ENCODE measurements around the gene ABHD3. TPM values are rescaled to one million over a fixed set of nuclear protein-coding genes. Genes with fewer than 3 reads are reported as not detected.
"Not testable (repeated sequence)": the region's sequence is repeated elsewhere in the genome, so short reads cannot be mapped to it uniquely, and the experiment has no call there.

The ABHD3 gene
- total RNA-seq = 10 to 100 TPM; 24.7 to 27.5 TPM

DNA sequence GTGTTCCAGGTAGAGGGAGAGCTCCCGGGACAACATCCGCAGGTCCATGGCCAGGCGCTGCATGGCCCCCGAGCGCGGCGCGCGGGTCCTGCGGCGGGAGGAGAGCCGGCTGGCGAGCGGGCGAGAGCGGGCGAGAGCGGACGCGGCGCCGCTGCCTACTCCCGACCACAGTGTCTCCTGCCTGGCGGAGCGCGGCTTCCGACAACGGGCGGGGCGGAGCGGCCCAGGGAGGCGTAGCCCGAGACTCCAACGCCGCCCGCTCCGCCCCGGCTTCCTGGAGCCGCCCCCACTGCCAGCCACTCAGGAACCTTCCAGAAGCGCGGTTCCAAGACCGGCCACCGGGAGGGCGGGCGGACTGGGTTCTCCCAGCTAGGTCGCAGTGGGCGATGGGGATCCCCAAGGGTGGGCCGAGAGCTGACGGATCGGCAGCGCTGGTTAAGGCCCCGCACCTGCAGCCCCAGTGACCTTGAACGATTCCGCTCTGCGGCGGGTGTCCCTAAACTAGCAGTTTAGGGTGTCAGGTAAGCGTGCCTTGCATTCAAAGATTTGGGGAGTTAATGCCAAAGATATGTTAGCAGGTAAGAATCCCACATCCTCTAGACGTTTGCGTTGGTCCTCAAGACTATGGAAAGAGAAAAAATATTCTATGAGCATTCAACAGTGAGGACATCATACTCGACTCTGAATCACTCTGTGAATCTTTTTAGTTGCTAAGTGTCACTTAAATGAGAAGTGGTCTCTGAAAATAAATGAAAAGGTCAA is at the start of gene ABHD3:
Gene ABHD3, minus strand, starts transcription at position 172 of the 762 bp plus-strand sequence. Its CDS starts 109 bp downstream, at position 63.
- CTCF ChIA-PET = interaction anchor here (0.8 kb wide), 1 partner anchor 38 kb away, joined by 3 read pairs; no protein-coding TSS in a partner anchor
- POLR2A ChIA-PET = interaction anchor here (1.0 to 2.4 kb wide), 5 partner anchors 22 to 593 kb away, joined by 3 to 34 read pairs (median 3); partner anchors contain the start of genes ESCO1, MIB1, ROCK1 and SNRPD1

DNA sequence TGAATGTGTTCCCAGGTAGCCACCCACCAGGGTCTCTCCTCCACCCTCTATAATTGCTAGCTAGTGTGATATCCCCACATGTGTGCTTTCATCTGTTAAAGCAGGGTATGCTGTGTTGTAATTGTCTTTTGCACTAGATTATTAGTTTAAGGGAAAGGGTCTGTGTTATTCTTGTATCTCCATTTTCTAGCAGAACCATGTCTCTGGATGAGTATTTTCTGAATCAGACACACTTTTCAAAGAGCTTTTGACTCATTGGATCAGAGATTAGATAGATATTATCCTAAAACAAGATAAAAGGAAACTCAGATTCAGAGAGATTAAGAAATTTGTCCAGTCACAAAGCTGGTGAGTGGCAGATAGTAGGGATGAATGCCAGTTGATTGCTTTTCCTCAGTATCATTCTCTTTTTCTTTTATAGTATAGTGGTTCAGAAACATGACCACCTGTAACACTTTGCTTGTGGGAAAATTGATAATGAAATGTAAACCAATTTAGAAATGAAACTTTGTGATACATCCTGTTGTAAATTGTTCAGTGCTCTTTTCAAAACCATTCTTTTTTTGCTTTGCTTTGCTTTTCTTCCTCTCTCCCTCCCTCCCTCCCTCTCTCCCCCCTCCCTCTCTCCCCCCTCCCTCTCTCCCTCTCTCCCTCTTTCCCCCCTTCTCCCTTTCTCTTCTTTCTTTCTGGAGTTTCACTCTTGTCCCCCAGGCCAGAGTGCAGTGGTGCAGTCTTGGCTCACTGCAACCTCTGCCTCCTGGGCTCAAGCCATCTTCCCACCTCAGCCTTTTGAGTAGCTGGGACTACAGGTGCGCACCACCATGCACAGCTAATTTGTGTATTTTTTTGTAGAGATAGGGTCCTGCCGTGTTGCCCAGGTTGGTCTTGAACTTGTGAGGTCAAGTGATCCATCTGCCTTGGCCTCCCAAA is 43.5 kb upstream of the ABHD3 start:
- ChIA-PET CTCF (interaction anchor here (0.6 to 1.6 kb wide), 3 partner anchors 45 to 147 kb away, joined by 3 to 4 read pairs (median 3); partner anchors contain the start of gene ESCO1), POLR2A (interaction anchor here (1.1 kb wide), 1 partner anchor 8 kb away, joined by 4 read pairs; no protein-coding TSS in a partner anchor)

DNA sequence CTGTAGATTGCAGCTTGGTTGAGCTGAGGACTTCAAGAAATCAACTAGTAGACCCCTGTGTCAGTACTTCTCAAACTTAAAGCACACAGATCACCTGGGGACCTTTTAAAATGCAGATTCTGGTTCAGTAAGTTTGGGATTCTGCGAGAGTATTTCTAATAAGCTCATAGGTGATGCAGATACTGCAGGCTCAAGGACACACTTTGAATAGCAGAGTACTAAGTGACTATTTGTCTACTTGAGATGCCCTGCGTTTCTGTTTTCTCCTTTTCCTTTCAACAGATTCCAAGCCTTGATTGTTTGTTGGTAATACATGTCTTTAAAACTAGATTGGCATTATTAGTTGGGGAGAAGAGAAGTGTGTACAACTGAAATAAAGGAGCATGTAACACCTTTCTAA is 42.7 kb upstream of the ABHD3 start:
- ChIA-PET CTCF (interaction anchor here (0.9 to 1.6 kb wide), 2 partner anchors 44 to 147 kb away, joined by 3 read pairs; partner anchors contain the start of gene ESCO1), POLR2A (no interaction called here)

DNA sequence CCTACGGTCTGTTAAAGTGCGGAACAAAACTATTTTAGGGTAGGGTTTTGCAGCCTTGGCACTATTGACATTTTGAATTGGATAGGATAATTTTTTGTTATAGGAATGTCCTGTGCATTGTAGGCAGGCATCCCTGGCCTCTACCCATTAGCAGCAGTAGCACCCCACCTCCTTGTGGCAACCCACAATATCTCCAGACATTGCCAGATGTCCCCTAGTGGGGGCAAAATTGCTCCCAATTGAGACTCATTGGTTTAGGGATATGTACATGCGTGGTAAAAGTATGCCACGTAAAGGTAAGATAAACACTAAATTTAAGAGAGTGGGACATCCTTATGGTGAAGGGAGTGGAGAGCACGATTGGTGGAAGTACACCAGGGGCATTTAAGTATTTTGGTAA is 40.7 kb upstream of the ABHD3 start:
- ChIA-PET POLR2A (no interaction called here), CTCF (no interaction called here)

- POLR2A ChIA-PET = interaction anchor here (5.4 kb wide), 1 partner anchor 39 kb away, joined by 34 read pairs; the partner anchor contains the start of gene ABHD3
- CTCF ChIA-PET = interaction anchor here (0.9 to 1.2 kb wide), 2 partner anchors 39 to 142 kb away, joined by 3 to 10 read pairs; partner anchors contain the start of gene ESCO1
Observed at GRCh38 chr18:21743166-21743832, 38.7 kb upstream of the ABHD3 start.

- ChIA-PET POLR2A (interaction anchor here (2.8 to 5.4 kb wide), 2 partner anchors 38 to 142 kb away, joined by 18 to 34 read pairs; partner anchors contain the start of genes ABHD3 and ESCO1), CTCF (interaction anchor here (1.1 to 1.2 kb wide), 2 partner anchors 11 to 38 kb away, joined by 3 read pairs; no protein-coding TSS in a partner anchor)
Observed at GRCh38 chr18:21742315-21742687, 37.7 kb upstream of the ABHD3 start.

DNA sequence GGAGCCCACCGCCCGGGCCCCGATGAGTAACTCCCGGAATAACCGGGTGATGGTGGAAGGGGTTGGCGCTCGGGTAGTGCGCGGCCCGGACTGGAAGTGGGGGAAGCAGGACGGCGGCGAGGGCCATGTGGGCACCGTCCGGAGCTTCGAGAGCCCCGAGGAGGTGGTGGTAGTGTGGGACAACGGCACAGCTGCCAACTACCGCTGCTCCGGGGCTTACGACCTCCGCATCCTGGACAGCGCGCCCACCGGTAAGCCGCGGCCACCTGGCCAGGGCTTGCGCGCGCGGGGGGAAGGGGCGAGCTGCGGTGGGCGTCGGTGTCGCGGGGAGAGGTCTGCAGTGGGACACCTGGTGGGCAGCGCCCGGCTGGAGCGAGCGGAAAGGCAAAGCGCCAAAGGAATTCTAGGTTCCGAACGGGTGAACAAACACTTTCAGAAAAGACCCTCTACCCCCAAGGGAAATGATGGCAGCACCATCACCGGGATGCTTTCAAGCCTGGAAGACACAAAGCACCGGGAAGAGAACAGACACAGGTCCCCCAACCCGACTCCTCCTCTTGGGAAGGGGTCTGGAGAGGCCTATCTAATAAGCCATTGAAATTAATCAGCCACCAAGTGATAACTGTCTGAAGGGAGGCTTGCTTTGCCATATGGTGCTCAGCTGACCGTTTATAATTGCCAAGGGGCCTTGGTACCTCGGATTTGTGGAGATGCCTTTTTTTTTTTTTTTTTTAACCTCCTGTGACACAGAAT is 37.2 kb upstream of the ABHD3 start:
- POLR2A ChIA-PET = interaction anchor here (2.8 to 5.4 kb wide), 2 partner anchors 38 to 141 kb away, joined by 18 to 34 read pairs; partner anchors contain the start of genes ABHD3 and ESCO1
- CTCF ChIA-PET = interaction anchor here (1.1 to 1.2 kb wide), 2 partner anchors 11 to 38 kb away, joined by 3 read pairs; no protein-coding TSS in a partner anchor

GRCh38 chr18:21741312-21741561 is 36.7 kb upstream of the ABHD3 start:
- ChIA-PET POLR2A (interaction anchor here (2.8 to 5.4 kb wide), 2 partner anchors 37 to 141 kb away, joined by 18 to 34 read pairs; partner anchors contain the start of genes ABHD3 and ESCO1), CTCF (interaction anchor here (1.1 kb wide), 1 partner anchor 12 kb away, joined by 3 read pairs; no protein-coding TSS in a partner anchor)

DNA sequence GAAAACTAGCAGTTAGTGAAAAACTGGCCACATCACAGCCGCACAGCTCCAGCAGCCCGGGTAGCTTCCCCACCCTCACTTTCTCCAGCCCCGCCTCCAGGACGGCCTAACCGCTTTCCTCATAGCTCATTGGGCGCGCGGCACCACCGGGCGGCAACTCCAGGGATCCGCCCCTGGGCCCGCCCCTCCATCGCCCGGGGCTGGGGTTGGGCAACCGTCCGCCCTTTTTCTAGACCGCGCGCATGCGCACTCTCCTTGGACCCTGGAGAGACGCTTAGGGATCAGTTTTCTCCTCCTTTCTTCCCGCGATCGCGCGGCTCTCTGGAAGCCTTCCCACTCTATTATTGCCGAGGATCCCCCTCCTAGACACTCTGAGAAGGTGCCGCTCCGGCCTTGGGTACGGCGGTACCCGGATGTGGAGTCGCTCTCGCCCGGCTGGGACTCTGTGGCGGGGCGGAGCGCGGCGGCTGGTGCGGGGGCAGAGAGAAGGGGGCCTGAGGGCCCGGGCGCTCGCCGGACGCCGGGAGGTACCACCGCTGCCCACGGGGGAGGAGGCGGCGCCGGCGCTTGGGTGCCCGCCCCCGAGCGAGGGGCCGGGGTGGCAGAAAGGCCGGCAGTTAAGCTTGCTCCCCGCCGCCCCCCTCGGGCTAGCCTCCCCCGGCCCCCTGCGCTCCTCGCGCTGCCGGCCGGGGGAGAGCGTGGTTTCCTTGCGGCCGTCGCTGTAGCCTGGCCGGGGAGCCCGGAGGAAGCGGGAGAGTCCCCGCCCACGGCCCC is 36.2 kb upstream of the ABHD3 start, which contains the start of gene MIB1:
Gene MIB1, plus strand, starts transcription at position 255 of the 774 bp plus-strand sequence. CDS start 792 bp downstream, outside the sequence.
- CTCF ChIA-PET = interaction anchor here (0.6 to 1.1 kb wide), 3 partner anchors 12 to 140 kb away, joined by 3 to 4 read pairs (median 3); no protein-coding TSS in a partner anchor
- POLR2A ChIA-PET = interaction anchor here (0.6 to 5.4 kb wide), 6 partner anchors 8 to 140 kb away, joined by 3 to 34 read pairs (median 4); partner anchors contain the start of genes ABHD3 and ESCO1

GRCh38 chr18:21739604-21740537 is 35.3 kb upstream of the ABHD3 start:
- POLR2A ChIA-PET = interaction anchor here (0.6 to 5.4 kb wide), 6 partner anchors 9 to 139 kb away, joined by 3 to 34 read pairs (median 4); partner anchors contain the start of genes ABHD3 and ESCO1
- CTCF ChIA-PET = interaction anchor here (0.6 to 0.7 kb wide), 2 partner anchors 111 to 139 kb away, joined by 3 to 4 read pairs; no protein-coding TSS in a partner anchor

GRCh38 chr18:21736926-21737325 is 32.4 kb upstream of the ABHD3 start:
- POLR2A ChIA-PET, CTCF ChIA-PET: not testable (repeated sequence)

DNA sequence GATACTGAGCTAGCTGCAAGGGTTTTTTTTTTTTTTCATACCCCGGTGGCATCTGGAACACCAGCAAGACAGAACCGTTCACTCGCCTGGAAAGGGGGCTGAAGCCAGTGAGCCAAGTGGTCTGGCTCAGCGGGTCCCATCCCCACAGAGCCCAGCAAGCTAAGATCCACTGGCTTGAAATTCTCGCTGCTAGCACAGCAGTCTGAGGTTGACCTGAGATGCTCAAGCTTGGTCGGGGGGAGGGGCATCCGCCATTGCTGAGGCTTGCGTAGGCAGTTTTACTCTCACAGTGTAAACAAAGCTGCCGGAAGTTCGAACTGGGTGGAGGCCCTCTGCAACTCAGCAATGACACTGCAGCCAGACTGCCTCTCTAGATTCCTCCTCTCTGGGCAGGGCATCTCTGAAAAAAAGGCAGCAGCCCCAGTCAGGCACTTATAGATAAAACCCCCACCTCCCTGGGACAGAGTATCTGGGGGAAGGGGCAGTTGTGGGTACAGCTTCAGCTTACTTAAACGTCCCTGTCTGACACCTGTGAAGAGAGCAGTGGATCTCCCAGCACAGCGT is 31.0 kb upstream of the ABHD3 start:
- CTCF ChIA-PET = no interaction called here
- POLR2A ChIA-PET = no interaction called here

DNA sequence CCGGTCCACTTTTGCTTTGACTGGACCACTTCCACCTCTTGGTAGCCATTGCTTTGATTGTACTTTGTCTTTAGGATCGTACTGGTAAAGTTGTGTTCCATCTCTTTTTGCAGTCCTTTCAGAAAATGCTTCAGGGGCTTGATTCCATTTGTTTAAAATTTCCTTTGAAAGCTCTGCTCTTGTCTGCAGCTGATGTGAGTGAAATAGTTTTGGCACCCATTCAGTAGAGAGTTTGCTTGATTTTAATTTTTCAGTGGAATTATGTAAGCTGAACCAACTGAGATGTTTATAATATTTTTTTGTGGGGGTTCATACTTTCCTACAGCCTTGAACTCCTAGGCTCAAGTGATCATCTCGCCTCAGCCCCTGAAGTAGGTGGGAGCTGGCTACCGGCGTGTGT is 28.4 kb upstream of the ABHD3 start:
- CTCF ChIA-PET = no interaction called here
- POLR2A ChIA-PET = no interaction called here

DNA sequence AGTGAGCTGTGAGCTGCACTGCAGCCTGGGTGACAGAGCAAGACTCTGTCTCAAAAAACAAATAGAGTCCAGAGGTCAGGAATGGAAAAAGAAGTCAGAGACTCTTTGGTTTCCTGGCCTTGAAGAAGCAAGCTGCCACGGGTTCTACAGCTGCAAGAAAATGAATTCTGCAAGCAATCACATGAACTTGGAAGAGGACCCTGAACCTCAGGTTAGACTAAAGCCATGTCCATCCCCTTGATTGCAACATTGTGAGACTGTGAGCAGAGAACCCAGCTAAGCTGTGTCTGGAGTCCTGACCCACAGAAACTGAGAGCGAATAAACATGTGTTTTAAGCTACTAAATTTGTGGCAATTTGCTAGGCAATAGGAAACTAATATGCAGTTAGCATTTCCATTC is 23.1 kb upstream of the ABHD3 start:
- POLR2A ChIA-PET = interaction anchor here (0.6 kb wide), 1 partner anchor 82 kb away, joined by 4 read pairs; no protein-coding TSS in a partner anchor
- CTCF ChIA-PET = no interaction called here

GRCh38 chr18:21725201-21725600 is 20.6 kb upstream of the ABHD3 start:
- POLR2A ChIA-PET = no interaction called here
- CTCF ChIA-PET = interaction anchor here (0.6 kb wide), 1 partner anchor 378 kb away, joined by 4 read pairs; no protein-coding TSS in a partner anchor

DNA sequence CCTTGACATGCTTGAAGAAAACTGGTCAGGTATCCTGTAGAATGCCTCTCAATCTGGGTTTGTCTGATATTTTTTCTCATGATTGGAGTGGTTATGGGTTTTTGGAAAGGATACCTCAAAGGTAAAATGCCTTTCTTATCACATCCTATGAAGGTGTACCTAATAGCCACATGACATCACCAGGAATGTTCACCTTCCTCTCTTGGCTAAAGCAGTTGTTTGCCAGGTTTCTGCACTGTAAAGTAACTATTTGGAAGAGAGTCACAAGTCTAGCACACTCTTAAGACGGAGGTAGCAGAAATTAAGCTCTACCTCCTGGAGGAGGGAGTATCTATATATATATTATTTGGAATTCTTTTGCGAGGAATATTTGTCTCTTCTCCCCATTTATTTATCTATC is 18.1 kb upstream of the ABHD3 start:
- CTCF ChIA-PET = interaction anchor here (0.5 kb wide), 1 partner anchor 95 kb away, joined by 3 read pairs; no protein-coding TSS in a partner anchor

More for the DNA sequence above, 18.1 kb upstream of the ABHD3 start:
- POLR2A ChIA-PET = no interaction called here

Data from activated CD8-positive, alpha-beta memory T cell treated with anti-CD3 and anti-CD28 coated beads for 36 hours (primary cell).